Trophoblast cell (in vitro differentiated cells and primary cell): Measurements from ENCODE around the gene LRRC34.
A peak's percentile ranks its signal among the peaks of the same experiment; 100 is the strongest.

Experiments
- DNase-seq, 2 donors: peaks; one replicate each; pipeline ENCODE4 v3.0.0-alpha.2; 2016
- H2AFZ ChIP-seq: 2 replicates; pipeline ENCODE4 v1.6.1; 2013; ENCODE audit warnings: low read length, moderate library complexity, mild to moderate bottlenecking; ENCODE audit not compliant: insufficient read depth, poor library complexity
- H2AK5ac ChIP-seq: 2 replicates; pipeline ENCODE4 v1.6.1; 2013; ENCODE audit warnings: mild to moderate bottlenecking, low read length
- H2BK120ac ChIP-seq: 2 replicates; pipeline ENCODE4 v1.6.1; 2013; ENCODE audit warnings: low read length, mild to moderate bottlenecking, moderate library complexity; ENCODE audit not compliant: insufficient read depth, poor library complexity
- H2BK12ac ChIP-seq: 2 replicates; pipeline ENCODE4 v1.6.1; 2013; ENCODE audit warnings: mild to moderate bottlenecking, low read length, moderate library complexity
- H2BK5ac ChIP-seq: 2 replicates; pipeline ENCODE4 v1.6.1; 2013; ENCODE audit warnings: low read length, low read depth, moderate library complexity, mild to moderate bottlenecking; ENCODE audit not compliant: poor library complexity
- H3K14ac ChIP-seq: 2 replicates; pipeline ENCODE4 v1.6.1; 2013; ENCODE audit warnings: mild to moderate bottlenecking, low read length
- H3K18ac ChIP-seq: 2 replicates; pipeline ENCODE4 v1.6.1; 2013; ENCODE audit warnings: mild to moderate bottlenecking, low read length
- H3K23ac ChIP-seq: 2 replicates; pipeline ENCODE4 v1.6.1; 2013; ENCODE audit warnings: low read length
- H3K27ac ChIP-seq: 2 replicates; pipeline ENCODE4 v1.5.1; 2013; ENCODE audit warnings: low read depth, mild to moderate bottlenecking, inconsistent platforms, low read length, moderate library complexity
- H3K27me3 ChIP-seq: 2 replicates; pipeline ENCODE4 v1.6.1; 2013; ENCODE audit warnings: inconsistent platforms, mild to moderate bottlenecking, low read length, moderate library complexity; ENCODE audit not compliant: insufficient read depth
- H3K36me3 ChIP-seq, 2 experiments: 1 replicate in 1 of 2; 2 replicates in 1 of 2; pipeline ENCODE4 v1.6.1; 2013; ENCODE audit warnings: low read length in 2 of 2, mild to moderate bottlenecking in 2 of 2, moderate library complexity in 1 of 2; ENCODE audit not compliant: insufficient read depth in 2 of 2, control insufficient read depth in 1 of 2
- H3K4ac ChIP-seq: 2 replicates; pipeline ENCODE4 v1.6.1; 2013; ENCODE audit warnings: low read depth, mild to moderate bottlenecking, low read length, moderate library complexity
- H3K4me1 ChIP-seq, 2 experiments: 1 replicate in 1 of 2; 2 replicates in 1 of 2; pipeline ENCODE4 v1.6.1; 2013; ENCODE audit warnings: low read length in 2 of 2, mild to moderate bottlenecking in 2 of 2, moderate library complexity in 1 of 2; ENCODE audit not compliant: insufficient read depth in 2 of 2, control insufficient read depth in 1 of 2
- H3K4me2 ChIP-seq: 2 replicates; pipeline ENCODE4 v1.6.1; 2013; ENCODE audit warnings: inconsistent platforms, mild to moderate bottlenecking, low read length, moderate library complexity
- H3K4me3 ChIP-seq: 2 replicates; pipeline ENCODE4 v1.5.1; 2013; ENCODE audit warnings: mild to moderate bottlenecking, low read depth, low read length, inconsistent platforms
- H3K79me1 ChIP-seq: one replicate; pipeline ENCODE4 v1.6.1; 2013; ENCODE audit warnings: low read length
- H3K79me2 ChIP-seq: 2 replicates; pipeline ENCODE4 v1.6.1; 2013; ENCODE audit warnings: low read length, mild to moderate bottlenecking; ENCODE audit not compliant: control insufficient read depth, insufficient read depth, poor library complexity
- H3K9ac ChIP-seq: 2 replicates; pipeline ENCODE4 v1.6.1; 2013; ENCODE audit warnings: mild to moderate bottlenecking, low read length
- H3K9me3 ChIP-seq: 2 replicates; pipeline ENCODE4 v1.6.1; 2013; ENCODE audit warnings: low read depth, mild to moderate bottlenecking, control low read depth, inconsistent platforms, low read length; ENCODE audit not compliant: insufficient read depth
- H4K12ac ChIP-seq: 2 replicates; pipeline ENCODE4 v1.6.1; 2013; ENCODE audit warnings: low read depth, mild to moderate bottlenecking, low read length, moderate library complexity
- H4K8ac ChIP-seq: 2 replicates; pipeline ENCODE4 v1.6.1; 2013; ENCODE audit warnings: low read depth, mild to moderate bottlenecking, low read length, moderate library complexity
- H4K91ac ChIP-seq: one replicate; pipeline ENCODE4 v1.6.1; 2013; ENCODE audit warnings: low read depth, mild to moderate bottlenecking, low read length, moderate library complexity
- WGBS: extraction: QIAGEN DNeasy Blood & Tissue Kit; methylation state at CpG from one replicate; pipeline ENCODE4 v1.1.7; 2013; ENCODE audit warnings: missing lambda C conversion rate; ENCODE audit not compliant: insufficient read length, insufficient coverage; ENCODE audit errors: extremely low coverage; 5-methylcytosine and 5-hydroxymethylcytosine counted together

The LRRC34 gene

DNA sequence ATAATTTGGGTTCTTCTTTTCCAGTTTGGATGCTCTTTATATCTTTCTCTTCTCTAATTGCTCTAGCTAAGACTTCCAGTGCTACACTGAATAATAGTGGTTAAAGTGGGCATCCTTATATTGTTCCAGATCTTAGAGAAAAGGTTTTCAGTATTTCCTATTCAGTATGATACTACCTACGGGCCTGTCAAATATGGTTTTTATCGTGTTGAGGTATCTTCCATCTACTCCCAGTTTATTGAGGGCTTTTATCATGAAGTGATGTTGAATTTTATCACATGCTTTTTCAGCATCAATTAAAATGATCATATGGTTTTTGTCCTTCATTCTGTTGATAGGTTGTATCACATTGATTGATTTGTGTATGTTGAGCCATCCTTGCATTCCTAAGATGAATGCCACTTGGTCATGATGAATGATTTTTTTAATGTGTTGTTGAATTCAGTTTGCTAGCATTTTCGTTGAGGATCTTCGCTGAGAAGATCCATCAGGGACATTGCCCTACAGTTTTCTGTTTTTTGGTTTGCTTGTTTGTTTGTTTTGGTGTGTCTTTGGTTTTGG, 3.0 kb upstream of the LRRC34 start:
- Histone ChIP-seq H3K23ac (no peak overlapping the region), H2BK5ac (no peak overlapping the region), H2BK120ac (no peak overlapping the region), H3K27ac (no peak overlapping the region), H3K79me1 (peaks cover 2% of the 10 kb centered on the region), H2BK12ac (no peak overlapping the region), H3K4me2 (no peak overlapping the region), H3K4me3 (no peak overlapping the region), H3K9ac (no peak overlapping the region), H4K12ac (no peak overlapping the region), H4K8ac (no peak overlapping the region), H3K18ac (no peak overlapping the region), H2AK5ac (no peak overlapping the region), H3K9me3 (no peaks in the 10 kb centered on the region), H3K4ac (no peak overlapping the region), H4K91ac (no peak overlapping the region), H3K14ac (no peak overlapping the region), H3K79me2 (no peaks in the 10 kb centered on the region), H3K27me3 (no peaks in the 10 kb centered on the region), H3K36me3 (no peaks in the 10 kb centered on the region), H3K4me1 (peaks cover 0 to 3% of the 10 kb centered on the region in 2 experiments), H2AFZ (no peak overlapping the region)
- no peak for DNase-seq
- WGBS, result no CpG with 5 or more reads among the region's 4 CpGs

DNA sequence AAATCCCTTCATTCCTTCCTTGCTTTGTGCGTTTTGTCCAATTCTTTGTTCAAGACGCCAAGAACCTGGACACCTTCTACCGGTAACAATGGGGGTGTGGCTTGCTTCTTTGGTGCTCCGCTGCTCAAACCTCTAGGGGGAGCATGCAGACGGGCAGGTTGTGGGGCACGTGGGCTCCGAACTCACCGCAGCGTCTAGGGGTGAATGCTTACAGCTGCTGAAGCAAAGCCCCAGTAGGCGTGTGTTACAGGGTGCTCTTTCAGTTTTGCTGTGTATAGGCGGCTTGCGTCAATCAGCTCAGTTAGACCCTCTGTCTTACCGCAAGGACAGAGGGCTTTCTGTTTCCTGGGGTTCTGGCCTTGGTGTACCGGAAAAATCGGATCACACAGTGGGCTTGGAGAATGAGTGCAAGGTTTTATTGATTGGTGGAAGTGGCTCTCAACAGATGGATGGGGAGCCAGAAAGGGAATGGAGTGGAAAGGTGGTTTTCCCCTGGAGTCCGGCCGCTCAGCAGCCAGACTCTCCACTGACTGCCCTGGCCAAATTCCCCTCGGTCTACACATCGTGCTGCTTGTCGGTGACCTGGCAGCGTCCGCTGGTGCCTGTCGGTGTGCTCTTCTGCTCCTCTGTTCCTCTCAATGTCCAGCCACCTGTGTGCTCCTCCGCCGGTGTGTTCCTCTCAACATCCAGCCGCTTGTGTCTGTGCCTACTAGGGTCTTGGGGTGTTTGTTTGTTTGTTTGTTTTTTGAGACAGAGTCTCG, 1.2 kb upstream of the LRRC34 start:
- no peak overlapping the region for H3K27ac ChIP-seq
- no peak overlapping the region for H3K4ac ChIP-seq
- no peak overlapping the region for H4K8ac ChIP-seq
- peak; percentile 10 to 38 for DNase-seq
- H3K23ac ChIP-seq, result no peak overlapping the region
- peaks cover 0 to 3% of the 10 kb centered on the region in 2 experiments for H3K4me1 ChIP-seq
- H2AFZ ChIP-seq, result no peak overlapping the region
- no peak overlapping the region for H3K4me3 ChIP-seq
- no peak overlapping the region for H4K91ac ChIP-seq
- peaks cover 2% of the 10 kb centered on the region for H3K79me1 ChIP-seq
- H3K9ac ChIP-seq, result no peak overlapping the region
- no peak overlapping the region for H2AK5ac ChIP-seq
- H3K36me3 ChIP-seq, result no peaks in the 10 kb centered on the region
- H2BK12ac ChIP-seq, result no peak overlapping the region
- no peaks in the 10 kb centered on the region for H3K9me3 ChIP-seq
- no CpG with 5 or more reads among the region's 27 CpGs for WGBS
- no peak overlapping the region for H2BK5ac ChIP-seq
- no peaks in the 10 kb centered on the region for H3K27me3 ChIP-seq
- H3K14ac ChIP-seq, result no peak overlapping the region
- H4K12ac ChIP-seq, result no peak overlapping the region
- no peak overlapping the region for H2BK120ac ChIP-seq
- peak overlapping the region; percentile 3 for H3K4me2 ChIP-seq
- H3K18ac ChIP-seq, result no peak overlapping the region
- no peaks in the 10 kb centered on the region for H3K79me2 ChIP-seq

DNA sequence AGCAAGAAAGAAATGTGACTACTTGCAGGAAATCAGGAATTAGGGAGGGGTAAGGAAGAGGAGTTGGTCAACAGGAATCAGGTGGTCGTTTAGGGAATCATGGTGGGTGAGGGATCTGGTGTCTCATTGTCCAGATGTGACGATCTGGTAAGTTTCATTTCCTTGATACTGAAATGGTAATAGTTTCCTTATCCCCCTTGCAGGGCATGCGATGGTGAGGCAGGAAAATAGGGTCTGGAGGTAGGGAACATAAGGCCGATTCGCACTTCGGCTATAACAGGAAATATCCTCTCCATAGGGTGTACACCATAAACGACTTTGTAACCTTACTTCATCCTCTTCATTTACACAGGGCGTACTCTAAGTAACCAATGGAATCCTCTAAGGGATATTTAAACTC, 574 bp upstream of the LRRC34 start:
- no peak overlapping the region for H3K4ac ChIP-seq
- H3K27ac ChIP-seq, result no peak overlapping the region
- H2AFZ ChIP-seq, result no peak overlapping the region
- no peak overlapping the region for H2AK5ac ChIP-seq
- H3K9ac ChIP-seq, result no peak overlapping the region
- no peak overlapping the region for H3K4me3 ChIP-seq
- no peak overlapping the region for H4K91ac ChIP-seq
- WGBS, result no CpG with 5 or more reads among the region's 8 CpGs
- no peaks in the 10 kb centered on the region for H3K27me3 ChIP-seq
- no peak overlapping the region for H4K8ac ChIP-seq
- no peak overlapping the region for H3K18ac ChIP-seq
- H2BK5ac ChIP-seq, result no peak overlapping the region
- no peaks in the 10 kb centered on the region for H3K79me2 ChIP-seq
- no peaks in the 10 kb centered on the region for H3K36me3 ChIP-seq
- no peak overlapping the region for H3K23ac ChIP-seq
- DNase-seq, result no peak
- H3K4me2 ChIP-seq, result peak overlapping the region; percentile 73
- H3K9me3 ChIP-seq, result no peaks in the 10 kb centered on the region
- H4K12ac ChIP-seq, result no peak overlapping the region
- H3K4me1 ChIP-seq, result peaks cover 0 to 3% of the 10 kb centered on the region in 2 experiments
- H2BK120ac ChIP-seq, result no peak overlapping the region
- H2BK12ac ChIP-seq, result no peak overlapping the region
- no peak overlapping the region for H3K14ac ChIP-seq
- H3K79me1 ChIP-seq, result peaks cover 2% of the 10 kb centered on the region

DNA sequence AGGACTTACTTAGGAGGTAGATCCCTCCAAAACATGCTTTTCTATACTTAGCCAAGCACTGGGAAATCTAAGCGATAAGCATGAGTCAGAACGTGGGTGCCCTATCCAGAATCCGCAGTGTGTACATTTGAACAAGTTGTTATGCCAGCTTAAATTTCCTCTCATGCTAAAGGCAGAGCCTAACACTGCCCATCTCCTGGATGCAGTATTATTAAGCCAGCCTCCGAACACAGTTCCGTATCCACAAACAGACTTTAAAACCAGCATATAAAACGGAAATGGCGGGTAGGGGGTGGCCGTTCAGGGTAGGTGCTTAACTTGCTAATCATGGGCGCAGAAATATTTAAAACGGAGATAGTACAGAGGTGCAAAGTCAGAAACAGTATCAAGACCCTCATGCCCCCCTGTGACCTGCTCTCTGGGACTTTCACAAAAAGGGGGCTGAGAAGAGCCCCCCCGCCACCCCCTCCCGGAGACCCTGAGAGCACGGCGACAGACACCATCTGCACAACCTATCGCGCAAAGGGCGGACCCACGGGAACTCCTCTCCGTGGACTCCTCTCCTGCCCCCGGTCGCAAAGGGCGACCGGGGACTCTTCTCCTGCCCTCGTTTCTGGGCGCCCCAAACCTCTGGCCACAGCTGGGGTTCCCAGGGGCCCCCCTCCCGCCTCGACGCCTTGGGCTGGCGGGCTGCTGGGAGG, 923 bp downstream of the LRRC34 start:
- Histone ChIP-seq H3K4me2 (peak overlapping the region; percentile 73), H4K91ac (peak overlapping the region; percentile 63), H2BK12ac (no peak overlapping the region), H2BK5ac (no peak overlapping the region), H3K9ac (no peak overlapping the region), H3K4me3 (peak overlapping the region; percentile 69), H3K23ac (no peak overlapping the region), H3K4me1 (peaks cover 0 to 3% of the 10 kb centered on the region in 2 experiments), H3K79me2 (no peaks in the 10 kb centered on the region), H2AFZ (peak overlapping the region; percentile 45), H2AK5ac (no peak overlapping the region), H4K12ac (no peak overlapping the region), H3K4ac (no peak overlapping the region), H3K18ac (no peak overlapping the region), H3K9me3 (no peaks in the 10 kb centered on the region), H3K27ac (no peak overlapping the region), H2BK120ac (no peak overlapping the region), H3K14ac (peak overlapping the region; percentile 60), H4K8ac (peak overlapping the region; percentile 50), H3K27me3 (no peaks in the 10 kb centered on the region), H3K79me1 (peaks cover 2% of the 10 kb centered on the region), H3K36me3 (no peaks in the 10 kb centered on the region)
- DNase-seq, result no peak
- WGBS, result no CpG with 5 or more reads among the region's 29 CpGs
